LHCN-M2 (cell line): ENCODE data around the gene CASP5. TPM values are rescaled to one million over a fixed set of nuclear protein-coding genes. Genes with fewer than 3 reads are reported as not detected.
A peak's percentile ranks its signal among the peaks of the same experiment; 100 is the strongest.
"Not testable (repeated sequence)": the region's sequence is repeated elsewhere in the genome, so short reads cannot be mapped to it uniquely, and the experiment has no call there.

ENCODE experiments used
- DNase-seq: peaks from one replicate; pipeline ENCODE4 v3.0.0-alpha.2; 2012; ENCODE audit warnings: low read depth
- polyA plus RNA-seq: library from polyadenylated mRNA; unstranded; fragments of >200 nt; gene quantifications from one replicate; pipeline ENCODE4 v1.2.1, GENCODE V29; 2012; ENCODE audit warnings: missing spikeins
- total RNA-seq: library from RNA; depleted of rRNA; stranded (reverse); fragments of >200 nt; gene quantifications from 2 replicates; pipeline ENCODE4 v1.2.3, GENCODE V29; 2014; rRNA removed

Gene CASP5
- not detected in 2 replicates for total RNA-seq
- not detected for polyA plus RNA-seq

GRCh38 chr11:105023003-105023402, at the start of gene CASP5:
CASP5 (minus strand) TSS chr11:105023168; CDS start chr11:105023136, 32 bp downstream.
- DNase-seq = no peak

GRCh38 chr11:105072080-105072479, 49.1 kb upstream of the CASP5 start:
- not testable (repeated sequence) for DNase-seq

- no peak for DNase-seq
Observed at GRCh38 chr11:105071089-105071732, 48.2 kb upstream of the CASP5 start.

GRCh38 chr11:105070306-105070705, 47.3 kb upstream of the CASP5 start:
- no peak for DNase-seq

DNA sequence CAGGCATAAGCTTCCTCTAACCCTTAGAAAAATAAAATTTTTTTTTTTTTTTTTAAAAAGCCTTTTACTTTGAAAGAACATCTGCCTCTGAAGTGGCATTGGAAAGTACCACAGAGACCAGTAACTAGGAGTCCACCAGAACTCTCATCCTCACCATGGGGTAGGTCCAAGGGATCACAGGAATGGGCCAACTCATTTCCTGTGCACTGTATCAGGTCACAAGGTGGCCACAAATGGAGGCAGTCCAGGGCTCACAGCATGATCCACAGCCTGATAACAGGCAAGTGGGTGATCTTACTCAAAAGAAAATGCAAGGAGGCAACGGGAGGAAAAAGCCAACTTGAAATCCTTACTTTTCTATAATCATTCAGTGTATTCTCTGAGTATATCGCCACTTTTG, 46.8 kb upstream of the CASP5 start:
- DNase-seq = not testable (repeated sequence)

DNA sequence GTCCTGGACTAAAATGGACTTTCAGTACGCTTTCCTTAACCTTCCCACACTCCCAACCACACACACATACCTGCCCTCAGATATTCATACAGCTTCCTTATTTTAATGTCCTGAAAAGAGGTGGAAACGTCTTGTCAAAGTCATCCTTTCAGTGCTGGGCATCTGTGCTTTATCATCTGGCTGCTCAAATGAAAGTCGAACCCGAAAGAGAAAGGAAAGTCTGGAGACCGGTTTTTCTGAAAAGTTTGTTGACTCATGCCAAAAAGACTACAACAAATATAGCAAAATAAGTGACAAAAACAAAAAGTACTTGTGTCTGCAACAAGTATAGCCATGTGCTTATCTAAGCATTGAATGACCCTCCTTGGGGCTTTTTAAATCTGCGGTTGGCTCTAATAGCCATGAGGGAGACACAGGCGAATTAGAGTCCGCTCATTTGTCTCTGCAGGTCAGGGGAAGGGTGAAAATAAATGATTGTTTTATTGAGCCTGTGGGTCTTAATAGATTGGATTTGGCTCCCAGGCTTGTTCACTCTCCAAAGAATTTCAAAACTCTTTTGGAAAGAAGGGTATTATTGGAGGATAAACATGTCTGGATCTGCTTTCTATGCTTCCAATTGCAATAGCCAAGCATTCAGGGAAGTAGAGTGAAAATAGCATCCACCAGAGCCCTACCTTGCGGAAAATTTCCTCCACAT, 40.4 kb upstream of the CASP5 start:
- not testable (repeated sequence) for DNase-seq

DNA sequence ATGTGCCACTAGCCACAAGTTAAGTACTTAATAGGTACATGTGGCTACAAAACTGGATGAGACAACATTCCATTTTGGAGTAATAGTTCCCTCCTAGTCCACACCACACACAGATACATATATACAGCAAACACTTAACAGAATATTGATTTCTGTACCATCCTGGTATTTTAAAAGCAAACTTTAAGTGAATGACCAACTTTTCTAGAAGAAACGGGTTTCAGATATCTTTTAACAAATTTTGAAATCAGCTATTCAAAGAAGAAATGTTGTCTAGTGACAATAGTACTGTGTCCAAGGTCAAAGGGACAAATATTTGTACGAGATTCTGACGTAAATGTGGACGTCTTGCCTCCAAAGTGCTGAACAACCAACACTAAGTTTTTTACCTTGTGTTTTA, 34.5 kb upstream of the CASP5 start:
- no peak for DNase-seq

DNA sequence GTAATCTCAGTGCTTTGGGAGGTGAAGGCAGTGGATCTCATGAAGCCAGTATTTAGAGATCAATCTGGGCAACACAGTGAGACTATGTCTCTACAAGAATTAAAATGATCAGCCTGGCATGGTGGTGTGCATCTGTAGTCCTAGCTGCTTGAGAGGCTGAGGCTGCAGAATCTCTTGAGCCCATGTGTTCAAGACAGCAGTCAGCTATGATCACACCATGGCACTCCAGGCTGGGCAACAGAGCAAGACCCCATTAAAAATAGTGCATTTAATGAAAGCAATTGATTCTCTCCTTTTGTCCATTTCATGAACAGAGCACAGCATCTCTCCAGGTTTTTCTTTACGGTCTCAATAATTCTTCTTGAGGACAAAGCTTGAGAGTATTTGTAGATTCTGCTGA, 33.5 kb upstream of the CASP5 start:
- DNase-seq = no peak

- DNase-seq = no peak
Observed at GRCh38 chr11:105054723-105055493, 31.9 kb upstream of the CASP5 start.

DNA sequence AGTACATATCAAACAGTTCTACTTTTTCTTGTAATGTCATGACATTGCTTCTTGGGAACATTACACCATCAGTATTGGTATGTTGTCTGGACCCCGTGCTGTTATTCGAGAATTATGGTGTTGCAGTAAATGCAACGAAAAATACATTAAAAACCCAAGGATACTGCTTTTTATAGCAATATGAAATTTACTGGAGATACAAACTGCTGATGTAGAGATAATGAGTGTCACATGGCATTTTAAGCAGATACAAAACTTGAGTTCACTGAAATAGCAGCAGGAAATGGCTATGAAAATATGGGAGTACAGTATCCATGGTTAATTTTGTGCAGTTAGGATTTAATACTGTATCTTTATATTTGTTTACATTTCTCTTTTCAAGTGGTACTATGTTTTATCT, 29.5 kb upstream of the CASP5 start:
- DNase-seq = no peak

DNA sequence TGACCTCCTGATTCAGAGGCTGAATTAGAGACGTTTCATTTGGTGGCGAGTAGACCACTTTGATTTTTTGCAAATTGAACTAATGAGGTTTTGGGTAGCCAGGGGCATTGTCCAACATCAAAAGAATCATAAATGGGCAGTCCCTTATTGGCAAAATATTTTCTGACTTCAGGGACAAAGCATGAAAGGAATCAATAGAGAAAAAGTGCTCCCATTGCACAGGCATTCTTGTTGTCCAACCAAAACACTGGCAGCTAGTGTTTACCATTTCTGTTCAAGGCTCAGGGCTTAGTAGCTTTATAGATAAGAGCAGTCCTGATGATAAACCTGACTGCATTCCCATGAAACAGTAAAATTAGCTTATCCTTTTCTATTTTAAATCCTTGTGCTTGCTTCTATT, 28.6 kb upstream of the CASP5 start:
- DNase-seq = no peak

DNA sequence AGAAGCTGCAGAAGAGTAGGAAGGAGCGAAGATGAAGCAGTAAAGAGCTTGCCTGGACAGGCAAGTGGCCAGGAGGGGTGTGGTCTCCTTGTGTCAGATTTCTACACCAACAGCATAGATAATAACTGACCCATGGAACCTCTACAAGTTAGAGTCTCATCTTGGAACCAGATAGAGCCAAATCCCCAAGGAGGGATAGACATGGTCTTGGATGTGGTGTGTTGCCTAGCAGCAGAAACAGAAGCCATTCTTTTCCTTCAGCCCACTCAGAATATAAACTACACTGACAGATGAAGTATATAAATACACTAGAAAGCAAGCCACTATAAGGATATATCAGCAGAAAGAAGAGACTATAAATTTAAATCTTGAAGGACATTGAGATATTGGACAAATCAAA, 26.5 kb upstream of the CASP5 start:
- no peak for DNase-seq

GRCh38 chr11:105046898-105047579, 24.1 kb upstream of the CASP5 start:
- DNase-seq = peak; percentile 97

DNA sequence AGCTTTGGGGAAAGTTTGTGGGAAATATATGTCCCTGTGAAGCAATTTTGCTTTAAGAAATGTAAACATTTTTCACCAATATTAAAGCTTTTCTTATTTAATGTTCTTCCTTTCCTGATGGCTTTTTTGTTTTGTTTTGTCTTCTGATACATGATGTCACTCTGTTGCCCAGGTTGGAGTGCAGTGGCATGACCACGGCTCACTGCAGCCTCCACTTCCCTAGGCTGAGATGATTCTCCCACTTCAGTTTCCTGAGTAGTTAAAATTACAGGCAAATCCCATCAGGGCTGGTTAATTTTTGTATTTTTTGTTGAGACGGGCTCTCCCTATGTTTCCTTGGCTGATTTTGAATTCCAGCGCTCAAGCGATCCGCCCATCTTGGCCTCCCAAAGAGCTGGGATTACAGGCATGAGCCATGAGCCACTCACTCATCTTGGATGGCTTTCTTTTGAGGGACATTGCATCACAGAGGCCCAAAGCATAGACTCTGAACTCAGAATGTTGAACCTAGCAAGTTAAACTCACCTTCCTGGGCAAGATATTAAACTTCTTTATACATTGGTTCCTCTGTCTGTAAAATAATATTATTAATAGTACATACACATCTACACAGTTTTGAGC, 22.8 kb upstream of the CASP5 start:
- no peak for DNase-seq

GRCh38 chr11:105044557-105045524, 21.9 kb upstream of the CASP5 start, which contains the start of gene CARD16:
CARD16 (minus strand) TSS chr11:105045335; CDS start chr11:105045297, 38 bp downstream.
- not testable (repeated sequence) for DNase-seq

- no peak for DNase-seq
Observed at GRCh38 chr11:105042178-105042577, 19.2 kb upstream of the CASP5 start.

GRCh38 chr11:105040703-105041102, 17.7 kb upstream of the CASP5 start:
- no peak for DNase-seq

DNA sequence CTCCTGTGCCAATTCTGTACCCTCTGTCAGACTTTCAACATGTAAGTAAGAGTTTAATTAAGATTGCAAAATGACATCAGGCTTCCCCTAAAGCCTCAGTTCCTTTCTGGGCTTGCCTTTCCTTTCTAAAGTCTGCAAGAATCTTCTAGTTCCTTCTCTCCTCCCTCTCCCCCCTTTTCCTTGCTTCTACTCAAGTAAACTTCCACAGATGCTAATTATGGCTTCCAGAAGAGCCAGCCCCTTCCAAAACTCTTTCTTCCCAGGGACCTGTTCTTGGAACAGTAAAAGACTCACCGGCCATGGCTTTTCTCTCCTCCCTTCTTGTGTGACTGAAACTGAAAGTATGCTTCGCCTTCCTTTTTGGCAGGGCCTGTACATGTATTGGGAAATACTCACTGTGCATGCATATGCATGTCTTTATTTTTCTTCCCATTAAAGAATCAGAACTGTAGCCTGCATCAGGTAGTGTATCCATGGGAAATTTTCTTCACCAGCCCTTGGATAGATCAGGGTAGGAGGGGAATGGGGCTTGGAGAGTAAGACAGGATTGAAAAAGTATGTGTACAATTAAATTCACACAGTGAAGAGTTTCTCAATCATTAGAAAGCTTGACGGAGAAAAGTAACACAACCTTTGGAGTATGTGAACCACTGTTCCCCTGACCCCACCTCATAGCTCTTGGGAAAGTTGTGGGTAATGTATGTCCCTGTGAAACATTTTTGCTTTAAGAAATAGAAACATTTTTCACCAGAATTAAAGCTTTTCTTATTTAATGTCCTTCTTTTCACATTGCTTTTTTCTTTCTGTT, 12.0 kb upstream of the CASP5 start, which contains the start of gene CASP1:
TSS of gene CASP1 (minus strand) at position 332 of the 808 bp plus-strand sequence. CDS start at position 301, 31 bp downstream.
- peak; percentile 64 for DNase-seq

DNA sequence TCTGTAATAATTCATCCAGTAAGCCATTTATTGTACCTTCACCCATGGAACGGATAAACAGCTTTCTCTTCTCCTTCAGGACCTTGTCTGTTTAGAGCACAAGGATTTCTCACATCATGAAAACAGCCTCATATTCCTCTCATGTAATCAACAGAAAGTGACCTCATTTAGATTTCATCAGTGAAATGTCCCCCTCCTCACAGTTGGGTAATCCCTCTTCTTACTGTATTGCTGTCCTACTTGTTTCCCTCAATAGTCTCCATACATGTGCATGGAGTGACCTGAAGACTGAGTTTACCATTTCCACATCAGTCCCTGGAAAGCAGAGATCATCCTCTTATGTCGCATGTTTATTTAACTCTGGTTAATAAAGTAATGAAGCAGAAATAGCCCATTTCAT, 11.4 kb upstream of the CASP5 start:
- not testable (repeated sequence) for DNase-seq
